Measurements from ENCODE around the gene STON1.
A peak's percentile ranks its signal among the peaks of the same experiment; 100 is the strongest.
"Not testable (repeated sequence)": the region's sequence is repeated elsewhere in the genome, so short reads cannot be mapped to it uniquely, and the experiment has no call there.

Gene STON1, protein sequence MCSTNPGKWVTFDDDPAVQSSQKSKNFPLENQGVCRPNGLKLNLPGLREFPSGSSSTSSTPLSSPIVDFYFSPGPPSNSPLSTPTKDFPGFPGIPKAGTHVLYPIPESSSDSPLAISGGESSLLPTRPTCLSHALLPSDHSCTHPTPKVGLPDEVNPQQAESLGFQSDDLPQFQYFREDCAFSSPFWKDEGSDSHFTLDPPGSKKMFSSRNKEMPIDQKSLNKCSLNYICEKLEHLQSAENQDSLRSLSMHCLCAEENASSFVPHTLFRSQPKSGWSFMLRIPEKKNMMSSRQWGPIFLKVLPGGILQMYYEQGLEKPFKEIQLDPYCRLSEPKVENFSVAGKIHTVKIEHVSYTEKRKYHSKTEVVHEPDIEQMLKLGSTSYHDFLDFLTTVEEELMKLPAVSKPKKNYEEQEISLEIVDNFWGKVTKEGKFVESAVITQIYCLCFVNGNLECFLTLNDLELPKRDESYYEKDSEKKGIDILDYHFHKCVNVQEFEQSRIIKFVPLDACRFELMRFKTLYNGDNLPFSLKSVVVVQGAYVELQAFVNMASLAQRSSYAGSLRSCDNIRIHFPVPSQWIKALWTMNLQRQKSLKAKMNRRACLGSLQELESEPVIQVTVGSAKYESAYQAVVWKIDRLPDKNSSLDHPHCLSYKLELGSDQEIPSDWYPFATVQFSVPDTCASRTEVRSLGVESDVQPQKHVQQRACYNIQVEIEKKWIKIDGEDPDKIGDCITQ

DNA sequence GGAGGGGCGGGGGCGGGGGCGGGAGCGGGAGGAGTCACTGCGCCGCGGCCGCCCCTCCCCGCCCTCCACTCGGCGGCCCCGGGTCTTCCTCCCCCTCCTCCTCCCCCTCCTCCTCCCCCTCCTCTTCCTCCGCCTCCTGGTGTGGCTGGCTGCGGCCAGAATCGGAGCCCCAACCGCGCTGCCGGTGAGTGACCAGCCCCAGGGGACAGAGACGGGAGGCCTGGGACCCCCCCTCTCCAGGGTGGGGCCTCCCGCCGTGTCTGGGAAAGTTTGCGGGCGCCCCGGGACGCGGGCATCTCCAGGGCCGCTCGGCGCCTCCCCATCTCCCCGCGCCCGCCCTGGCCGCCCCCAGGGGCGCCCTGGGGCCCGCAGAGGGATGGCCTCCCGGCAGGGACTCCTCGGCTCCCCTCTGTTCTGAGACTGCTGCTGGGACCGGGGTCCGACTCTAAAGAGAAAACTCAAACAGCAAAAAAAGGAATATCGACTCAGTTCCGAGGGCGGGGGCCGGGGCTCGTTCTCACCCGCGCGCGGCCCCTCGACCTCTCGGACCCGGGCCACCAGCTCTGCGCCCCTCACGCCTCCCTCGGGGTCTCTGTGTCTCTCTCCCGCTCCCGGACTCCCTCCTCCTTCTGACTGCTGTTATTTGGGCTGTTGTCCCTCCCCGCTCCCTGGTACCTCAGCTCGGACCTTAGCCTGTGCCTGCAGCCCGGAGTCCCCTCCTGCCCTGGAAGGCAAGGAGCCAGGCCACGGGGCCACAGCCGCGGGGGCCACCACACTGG is at the start of gene STON1:
STON1 (plus strand) TSS at position 122 of the 779 bp plus-strand sequence. CDS start 50,480 bp downstream, outside the sequence.
- DNase-seq: no peak

DNA sequence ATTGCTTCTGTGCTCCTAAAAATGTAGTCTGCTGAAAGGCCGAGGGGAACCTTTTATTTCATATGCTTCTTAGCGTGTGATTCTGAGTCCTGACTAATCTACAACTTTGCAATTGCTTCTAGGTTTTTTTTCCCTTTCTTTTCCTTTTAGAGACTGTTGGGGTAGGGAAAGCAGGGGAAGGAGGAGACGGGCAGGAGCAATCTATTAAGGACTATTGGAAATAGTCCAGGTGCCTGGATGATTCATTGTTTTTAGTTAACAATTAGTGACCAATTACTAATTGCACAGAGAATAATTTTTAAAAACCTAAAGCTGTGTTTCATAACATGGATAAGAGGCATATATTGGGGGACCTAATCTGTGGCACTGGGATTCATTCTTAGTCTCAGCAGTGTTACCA is 49.4 kb upstream of the STON1 start:
- DNase-seq: peak in 1 of 2 experiments; percentile 16

DNA sequence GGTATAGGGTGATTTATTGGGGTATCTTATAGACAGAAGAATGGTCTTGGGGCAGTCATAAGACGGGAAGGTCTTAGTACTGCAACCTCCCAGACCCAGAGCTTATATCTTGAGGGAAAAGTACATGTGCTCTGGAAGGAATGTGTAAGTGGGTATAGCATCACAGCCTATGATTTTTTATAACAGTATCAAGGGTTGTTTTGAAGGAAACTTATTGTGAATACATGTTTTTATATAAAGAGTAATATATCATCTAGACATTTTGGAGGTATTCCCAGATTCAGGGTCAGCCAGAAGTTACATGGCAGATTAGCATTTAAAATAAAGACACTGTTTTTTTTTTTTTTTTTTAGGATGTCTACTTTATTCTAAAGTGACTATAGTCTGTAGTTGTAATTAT is 47.6 kb upstream of the STON1 start:
- no peak for DNase-seq

DNA sequence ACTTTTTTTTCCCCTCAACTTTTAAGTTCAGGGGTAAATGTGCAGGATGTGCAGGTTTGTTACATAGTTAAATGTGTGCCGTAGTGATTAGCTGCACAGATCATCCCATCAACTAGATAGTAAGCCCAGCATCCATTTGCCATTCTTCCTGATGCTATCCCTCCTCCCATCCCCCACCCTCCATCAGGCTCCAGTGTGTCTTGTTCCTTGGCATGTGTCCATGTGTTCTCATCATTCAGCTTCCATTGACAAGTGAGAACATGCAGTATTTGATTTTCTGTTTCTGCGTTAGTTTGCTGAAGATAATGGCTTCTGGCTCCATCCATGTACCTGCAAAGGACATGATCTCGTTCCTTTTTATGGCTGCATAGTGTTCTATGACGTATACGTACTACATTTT is 47.2 kb upstream of the STON1 start:
- peak; percentile 3 to 22 for DNase-seq

DNA sequence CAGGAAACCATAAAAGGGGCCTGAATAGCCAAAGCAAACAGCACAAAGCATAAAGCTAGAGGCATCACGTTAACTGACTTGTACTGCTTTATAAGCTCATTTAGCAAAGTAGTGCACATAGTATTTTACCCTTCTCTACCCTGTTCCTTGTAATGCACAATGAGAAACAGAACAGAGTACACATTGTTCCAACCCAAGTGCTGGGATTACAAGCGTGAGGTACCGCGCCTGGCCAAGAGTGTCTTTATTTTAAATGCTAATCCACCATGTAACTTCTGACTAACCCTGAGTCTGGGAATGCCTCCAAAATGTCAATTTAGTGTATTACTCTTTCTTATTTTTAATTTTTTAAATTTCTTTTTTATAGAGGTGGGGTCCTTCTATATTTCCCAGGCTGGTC is 46.4 kb upstream of the STON1 start:
- no peak for DNase-seq

DNA sequence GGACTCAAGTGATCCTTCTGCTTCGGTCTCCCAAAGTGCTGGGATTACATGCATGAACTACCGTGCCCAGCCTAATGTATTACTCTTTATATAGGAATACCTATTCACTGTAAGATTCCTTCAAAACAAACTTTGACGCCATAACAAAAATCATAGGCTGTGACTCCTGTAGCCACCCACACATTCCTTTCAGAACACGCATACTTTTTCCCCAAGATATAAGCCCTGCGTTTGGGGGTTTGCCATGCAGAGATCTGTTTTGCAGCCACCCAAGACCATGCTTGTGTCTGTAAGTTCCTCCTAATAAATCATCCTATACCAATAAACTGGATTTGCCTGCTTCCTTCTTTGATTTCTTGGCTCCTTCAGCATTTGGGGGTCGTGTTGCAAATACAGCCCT is 46.0 kb upstream of the STON1 start:
- no peak for DNase-seq

DNA sequence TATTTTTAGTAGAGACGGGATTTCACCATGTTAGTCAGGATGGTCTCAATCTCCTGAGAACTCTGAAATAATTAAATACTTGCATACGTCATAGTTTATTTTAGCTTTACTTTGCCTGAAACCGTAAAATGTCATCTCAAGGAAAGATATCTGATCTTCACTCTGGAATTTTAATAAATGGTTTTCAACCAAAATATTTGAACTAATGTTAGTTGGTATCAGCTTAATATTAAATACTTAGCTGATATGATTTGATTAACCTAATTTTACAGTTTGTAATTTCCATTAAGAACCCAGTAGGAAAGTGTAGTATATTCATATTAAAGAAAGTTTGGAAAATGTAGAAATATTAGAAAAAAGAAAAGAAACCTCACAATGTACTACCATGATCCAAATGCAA is 41.4 kb upstream of the STON1 start:
- DNase-seq: no peak

DNA sequence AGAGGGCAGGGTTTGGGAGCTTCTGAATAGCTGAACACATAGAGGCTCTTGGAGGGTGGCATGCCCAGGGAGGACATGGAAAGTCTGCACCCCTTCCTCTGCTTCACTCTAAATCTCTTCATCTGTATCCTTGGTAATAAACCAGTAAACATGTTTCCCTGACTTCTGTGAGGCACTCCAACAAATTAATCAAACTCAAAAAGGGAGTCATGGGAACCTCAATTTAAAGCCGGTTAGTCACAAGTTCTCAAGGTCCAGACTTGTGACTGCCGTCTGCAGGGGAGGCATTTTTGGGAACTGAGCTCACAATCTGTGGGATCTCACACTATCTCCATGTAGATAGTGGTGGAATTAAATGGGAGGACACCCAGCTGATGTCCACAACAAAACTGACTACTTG is 33.1 kb upstream of the STON1 start:
- no peak for DNase-seq

DNA sequence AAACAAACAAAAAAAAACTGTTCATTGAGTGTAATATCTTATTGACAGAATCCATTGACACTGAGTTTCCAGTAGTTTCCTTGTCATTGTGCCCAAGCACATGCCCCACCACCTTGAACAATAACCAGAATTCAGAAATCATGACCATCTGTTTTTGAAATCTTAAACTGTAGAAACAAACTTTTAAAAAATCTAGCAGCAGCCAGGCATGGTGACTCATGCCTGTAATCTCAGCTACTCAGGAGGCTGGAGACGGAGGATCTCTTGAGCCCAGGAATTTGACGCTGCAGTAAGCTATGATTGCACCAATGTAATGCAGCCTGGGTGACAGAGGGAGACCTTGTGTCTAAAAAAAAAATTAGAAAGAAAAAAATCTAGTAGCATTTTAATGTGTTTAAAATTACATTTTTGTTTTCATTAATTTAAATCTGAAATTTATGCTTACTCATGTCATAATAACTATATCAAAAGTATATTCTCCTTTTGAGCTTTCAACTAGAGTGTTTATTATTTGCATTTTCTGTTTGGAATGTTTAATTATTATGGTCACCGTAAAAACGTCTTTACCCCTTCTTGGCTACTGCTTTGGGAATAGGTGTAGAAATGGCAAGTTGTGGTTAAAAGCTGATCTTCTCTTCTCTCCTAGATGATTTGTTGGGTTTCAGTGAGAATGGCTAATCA is 25.2 kb upstream of the STON1 start:
- DNase-seq: no peak

DNA sequence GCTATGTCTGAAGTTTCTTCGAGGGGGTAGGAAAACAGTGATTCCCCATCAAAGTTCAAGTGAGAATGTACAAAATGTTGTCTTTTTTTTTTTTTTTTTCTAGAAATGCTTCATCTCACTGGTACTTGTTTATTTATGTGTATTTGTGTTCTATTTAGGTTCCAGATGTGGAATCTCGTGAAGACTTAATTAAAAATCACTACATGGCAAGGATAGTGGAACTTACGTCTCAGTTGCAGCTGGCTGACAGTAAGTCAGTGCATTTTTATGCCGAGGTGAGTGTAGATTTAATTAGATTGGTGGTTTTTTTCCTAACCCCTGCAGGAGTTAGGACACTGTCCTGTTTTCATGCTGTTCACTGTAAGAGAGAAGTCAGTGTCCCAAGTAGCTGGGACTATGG is 22.8 kb upstream of the STON1 start:
- no peak for DNase-seq

DNA sequence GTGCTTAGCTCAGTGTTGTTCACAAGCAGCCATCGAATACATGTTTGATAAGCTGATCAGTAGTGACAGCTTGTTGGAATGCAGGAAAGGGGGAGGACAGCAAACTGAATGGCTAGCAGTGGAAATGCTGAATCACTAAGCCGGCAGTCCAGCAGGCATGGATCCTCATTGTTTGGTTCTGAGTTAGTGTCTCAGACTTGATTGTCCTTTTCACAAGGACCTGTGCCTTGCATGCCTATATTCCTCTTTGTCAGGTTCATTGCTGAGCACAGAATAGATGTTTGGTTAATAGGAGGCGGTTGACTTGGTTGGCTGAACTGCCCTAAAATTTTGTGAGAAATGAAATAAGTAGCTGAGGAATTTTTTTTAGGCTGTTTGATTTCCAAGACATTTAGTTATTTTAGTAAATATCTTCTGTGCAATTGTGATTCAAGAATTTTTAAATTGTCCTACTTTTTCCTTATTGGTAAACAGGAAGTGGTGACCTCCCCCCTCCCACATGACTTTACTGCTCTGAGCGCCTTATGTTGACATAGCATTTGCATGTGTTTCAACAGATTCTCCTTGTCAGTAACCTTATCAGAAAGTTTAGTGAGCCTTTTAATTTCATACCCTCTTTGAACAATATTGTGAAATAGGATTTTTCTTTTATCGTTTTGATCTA is 21.4 kb upstream of the STON1 start:
- DNase-seq: no peak

DNA sequence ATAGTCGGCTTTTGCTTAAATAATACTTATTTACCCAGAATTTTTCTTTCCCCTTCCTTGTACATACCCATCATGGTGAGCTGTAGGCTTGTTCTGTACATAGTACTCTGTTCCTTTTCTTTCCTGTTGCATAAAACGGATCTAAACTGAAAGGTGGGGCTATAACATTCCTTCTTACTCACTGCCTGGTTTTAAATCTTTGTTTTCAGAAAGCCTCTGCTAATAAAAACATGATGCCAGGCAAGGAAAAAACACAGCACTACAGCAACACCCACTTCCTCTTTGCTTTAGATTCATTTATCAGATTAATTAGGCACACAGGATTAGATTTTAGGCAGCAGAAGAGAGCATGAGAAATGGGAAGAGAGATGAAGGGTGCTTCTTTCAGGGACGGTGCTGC is 19.6 kb upstream of the STON1 start:
- DNase-seq: no peak

DNA sequence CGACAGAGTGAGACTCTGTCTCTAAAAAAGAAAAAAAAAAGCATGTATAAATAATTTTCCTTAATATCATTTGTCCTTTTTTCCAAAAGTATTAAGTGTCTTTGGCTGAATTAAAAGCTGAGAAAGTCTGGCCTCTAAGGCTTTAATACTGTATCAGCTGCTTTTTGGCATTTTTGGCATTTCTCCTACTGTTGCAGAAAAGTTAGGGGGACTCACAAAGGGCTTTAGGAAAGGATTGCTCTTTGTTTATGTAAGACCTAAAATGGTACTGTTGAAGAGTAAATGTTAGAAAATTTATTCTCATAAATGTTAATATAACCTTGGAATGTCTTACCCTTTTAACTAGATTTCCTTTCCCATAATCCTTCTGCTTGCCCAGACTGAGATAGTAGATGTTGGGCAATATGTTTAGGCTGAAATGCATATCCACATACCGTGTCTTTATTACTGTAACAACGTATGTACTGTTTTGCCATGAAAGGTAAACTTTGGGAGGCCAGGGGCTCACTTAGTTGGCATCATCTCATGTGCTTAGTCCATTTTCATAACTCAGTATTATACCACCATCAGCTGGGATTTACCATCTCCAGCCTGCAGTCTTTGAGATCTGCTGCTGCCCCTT is 18.0 kb upstream of the STON1 start:
- DNase-seq: no peak

DNA sequence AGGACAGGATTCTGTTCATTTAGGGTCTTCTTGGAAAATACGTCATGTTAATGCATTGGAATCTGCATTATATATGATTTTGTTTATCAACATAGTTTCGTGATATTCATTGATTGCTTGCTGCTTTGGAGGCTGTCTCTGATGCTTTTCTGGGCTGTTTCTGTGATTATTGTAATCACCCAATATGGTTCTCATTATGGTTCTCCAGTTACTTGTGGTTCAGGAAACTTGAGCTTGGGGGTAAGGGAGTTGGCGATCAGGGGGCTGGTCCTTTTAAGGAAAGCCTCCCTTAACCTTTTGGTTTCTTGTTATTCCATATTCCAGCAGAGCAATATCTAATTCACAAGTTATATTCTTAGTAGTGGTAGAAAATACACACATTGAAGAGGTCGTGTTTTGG is 17.4 kb upstream of the STON1 start:
- DNase-seq: no peak

DNA sequence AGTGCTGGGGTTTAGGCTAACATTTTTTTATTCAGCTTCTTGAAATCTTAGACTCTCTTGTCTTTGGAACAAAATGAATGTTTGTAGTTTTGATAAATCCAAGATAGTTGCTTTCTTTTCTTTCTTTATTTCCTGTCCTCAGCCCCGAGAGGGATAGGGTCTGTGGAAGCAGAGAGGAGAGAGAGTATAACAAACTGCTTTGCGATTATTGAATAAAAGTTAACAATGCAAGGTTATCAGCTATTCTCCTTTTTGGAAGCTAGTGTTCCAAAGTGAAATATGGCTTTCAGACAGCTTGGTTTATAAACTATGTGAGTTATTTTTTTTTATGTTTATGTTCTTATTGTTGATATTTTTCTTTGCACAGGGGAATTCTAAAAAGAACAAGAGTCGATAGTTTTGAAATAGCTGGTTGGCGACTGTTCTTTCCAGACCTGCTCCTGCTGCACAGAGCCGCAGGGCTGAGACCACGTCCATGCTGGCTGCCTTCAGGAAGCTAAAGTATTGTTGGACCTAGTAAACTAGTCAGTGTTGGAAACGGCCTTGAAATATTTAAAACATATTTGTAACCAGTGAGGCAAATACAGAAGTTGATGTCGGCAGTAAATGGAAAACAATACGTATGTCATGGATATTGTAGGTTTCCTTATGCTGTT is 15.5 kb upstream of the STON1 start:
- DNase-seq: no peak

DNA sequence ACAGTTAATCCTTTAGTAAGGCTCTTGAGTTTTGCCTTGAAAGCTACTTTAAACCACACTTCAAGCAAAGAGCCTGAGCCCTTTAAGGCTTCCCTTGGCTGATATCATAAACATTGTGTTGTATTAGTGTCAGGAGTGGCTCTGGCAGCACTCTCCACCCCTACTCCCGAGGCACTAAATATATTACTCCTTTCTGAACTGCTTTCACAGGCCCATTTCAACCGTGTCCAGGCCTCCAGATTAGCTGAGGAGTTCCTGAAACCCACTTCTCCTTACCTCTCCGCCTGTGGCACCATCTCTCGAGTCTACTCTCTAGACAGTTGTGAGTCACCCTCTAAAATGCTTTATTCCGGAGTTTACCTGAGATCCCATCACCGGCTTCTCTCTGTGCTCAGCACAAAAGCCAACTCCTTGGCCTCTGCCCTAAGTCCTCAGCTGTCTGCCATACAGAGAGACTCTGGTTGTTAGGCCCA is 14.4 kb upstream of the STON1 start:
- DNase-seq: peak; percentile 57 to 92

DNA sequence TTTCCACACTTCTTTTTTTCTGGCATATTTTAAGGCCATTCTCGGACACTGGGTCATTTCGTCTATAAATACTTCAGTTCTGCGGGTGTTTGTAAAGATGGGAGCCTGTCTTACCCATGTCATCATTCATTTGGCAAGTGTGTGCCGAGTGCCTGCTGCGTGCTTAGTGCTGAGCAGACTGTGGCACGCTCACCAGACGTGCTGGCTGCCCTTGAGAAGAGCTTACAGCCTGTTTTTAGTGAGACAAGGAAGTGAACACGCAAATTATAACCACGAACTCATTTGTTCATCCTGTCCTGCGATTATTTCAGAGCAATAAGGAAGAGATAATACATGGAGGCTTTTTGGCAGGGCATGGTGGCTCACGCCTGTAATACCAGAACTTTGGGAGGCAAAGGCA is 10.4 kb upstream of the STON1 start:
- DNase-seq: no peak

DNA sequence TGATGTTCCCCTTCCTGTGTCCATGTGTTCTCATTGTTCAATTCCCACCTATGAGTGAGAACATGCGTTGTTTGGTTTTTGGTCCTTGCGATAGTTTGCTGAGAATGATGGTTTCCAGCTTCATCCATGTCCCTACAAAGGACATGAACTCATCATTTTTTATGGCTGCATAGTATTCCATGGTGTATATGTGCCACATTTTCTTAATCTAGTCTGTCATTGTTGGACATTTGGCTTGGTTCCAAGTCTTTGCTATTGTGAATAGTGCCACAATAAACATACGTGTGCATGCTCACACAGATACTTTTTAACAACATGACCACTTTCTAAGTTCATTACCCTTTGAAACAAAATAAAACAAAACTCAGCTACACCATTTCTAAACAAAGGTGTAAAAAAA is 5.2 kb upstream of the STON1 start:
- DNase-seq: not testable (repeated sequence)

DNA sequence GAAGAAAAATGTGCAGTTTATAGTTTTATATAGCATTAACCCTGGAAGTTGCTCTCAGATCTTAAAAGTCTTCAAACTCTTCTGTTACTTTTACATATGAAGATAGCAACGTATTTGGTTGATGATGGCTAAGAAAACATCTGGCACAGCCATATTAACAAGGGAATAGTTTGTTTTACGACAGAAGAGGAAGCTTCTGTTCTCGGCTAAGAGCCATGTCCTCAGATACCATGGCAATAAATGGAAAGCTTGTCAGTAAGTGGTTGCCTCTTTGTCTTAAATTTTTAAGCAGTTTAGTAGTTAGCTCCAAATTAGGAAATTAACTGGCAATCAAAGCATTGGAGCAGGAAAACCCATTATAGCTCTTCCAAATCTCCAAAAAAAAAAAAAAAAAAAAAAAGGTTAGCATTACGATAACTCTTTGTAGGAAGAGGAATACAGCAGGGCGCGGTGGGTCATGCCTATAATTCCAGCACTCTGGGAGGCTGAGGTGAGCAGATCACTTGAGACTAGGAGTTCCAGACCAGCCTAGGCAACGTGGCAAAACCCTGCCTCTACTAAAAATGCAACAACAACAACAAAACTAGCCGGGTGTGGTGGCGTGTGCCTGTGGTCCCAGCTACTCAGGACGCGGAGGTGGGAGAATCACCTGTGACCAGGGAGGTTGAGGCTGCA is 4.5 kb upstream of the STON1 start:
- DNase-seq: no peak

DNA sequence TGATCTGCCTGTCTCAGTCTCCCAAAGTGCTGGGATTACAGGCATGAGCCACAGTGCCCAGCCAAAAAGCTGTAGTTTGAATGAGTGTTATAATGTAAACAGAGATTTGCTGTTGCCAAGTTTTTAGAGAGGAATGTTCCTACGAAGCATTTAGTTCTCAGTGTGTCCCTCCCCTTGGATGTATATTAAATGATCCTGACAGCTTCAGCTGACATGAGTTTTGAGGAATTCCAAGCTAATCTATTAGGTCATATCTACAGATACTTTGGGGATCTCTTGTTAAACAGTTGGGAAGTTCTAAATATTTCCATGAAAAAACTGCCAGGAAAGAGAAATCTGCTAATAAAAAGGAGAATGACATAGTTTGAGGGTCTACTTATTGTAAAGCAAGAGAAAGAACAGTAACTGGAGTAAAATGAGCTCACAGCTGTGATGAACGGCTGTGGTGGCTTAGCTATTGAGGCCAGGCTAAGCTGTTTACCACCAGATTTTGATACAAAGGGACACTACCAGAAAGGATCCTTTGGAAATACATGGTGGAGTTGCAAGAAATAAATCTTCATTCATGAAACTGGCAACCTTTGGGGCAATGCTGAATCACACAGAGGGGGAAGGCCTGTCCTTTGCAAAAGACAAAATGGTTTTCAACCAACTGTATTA is 2.6 kb upstream of the STON1 start:
- no peak for DNase-seq
